CD4-positive, alpha-beta T cell treated with Interferon alpha-2 for 1 hour (primary cell): ENCODE results near the gene SKOR2.
"Not testable (repeated sequence)": the region's sequence is repeated elsewhere in the genome, so short reads cannot be mapped to it uniquely, and the experiment has no call there.

Experiments used
- DNase-seq, 2 donors: peaks; one replicate each; pipeline ENCODE4 v3.0.0-alpha.2; 2020 to 2022

SKOR2 gene

DNA sequence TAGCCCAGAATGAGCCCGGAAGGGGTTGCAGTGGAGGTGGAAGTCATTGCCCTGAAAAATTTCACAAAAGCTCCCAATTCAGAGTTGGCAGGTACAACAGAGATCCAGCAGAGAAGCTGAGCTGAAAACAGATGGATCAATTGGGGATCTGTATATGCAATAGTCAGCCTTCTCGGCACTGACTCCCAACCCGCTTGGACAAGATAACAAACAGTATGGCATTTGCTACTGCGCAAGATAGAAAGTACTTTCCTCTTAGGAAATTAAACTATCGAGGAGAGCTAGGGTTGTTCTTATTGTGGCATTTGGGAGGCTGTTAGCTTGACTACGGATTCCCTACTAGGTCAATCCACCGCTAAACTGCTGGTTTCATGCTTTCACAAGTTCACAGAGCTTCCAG is 63.7 kb downstream of the SKOR2 start:
- DNase-seq: no peak

DNA sequence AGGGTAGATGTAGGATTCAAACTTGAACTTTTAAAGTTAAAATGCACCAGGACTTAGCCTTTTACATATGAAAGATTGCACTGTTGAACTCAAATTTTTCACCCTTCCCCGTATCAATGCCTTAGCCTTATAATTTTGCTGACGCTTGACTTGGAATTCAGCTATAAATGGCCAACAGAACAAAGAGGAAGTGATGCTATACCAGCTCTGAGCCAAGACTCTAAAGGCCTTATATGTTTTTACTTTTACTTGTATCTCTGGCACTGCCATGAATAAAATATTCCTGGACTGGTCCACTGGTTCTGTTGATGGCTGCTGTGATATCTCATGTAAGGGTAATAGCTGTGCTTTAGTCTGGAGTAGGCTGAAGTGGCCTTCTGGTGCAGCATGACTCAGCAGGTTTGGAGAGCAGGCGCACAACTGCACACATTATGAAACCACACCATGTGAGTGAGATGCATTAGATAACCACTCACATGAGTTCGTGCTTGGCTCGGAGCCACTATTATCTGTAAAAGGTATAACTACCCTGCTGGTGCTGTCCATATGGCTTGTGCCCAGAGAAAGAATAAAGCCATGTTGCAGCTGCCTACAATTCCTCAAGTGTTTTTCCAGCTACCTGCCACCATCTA is 66.9 kb downstream of the SKOR2 start:
- DNase-seq: peak in 1 of 2 donors; percentile 14

DNA sequence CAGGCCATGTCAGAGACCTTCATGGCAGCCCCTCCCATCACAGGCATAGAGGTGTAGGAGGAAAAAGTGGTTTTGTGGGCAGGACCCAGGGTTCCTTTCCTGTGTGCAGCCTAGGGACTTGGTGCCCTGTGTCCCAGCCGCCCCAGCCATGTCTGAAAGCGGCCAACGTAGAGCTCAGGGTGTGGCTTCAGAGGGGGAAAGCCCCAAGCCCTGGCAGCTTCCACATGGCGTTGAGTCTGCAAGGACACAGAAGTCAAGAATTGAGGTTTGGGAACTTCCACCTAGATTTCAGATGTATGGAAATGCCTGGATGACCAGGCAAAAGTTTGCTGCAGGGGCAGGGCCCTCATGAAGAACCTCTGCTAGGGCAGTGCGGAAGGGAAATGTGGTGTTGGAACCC is 69.3 kb downstream of the SKOR2 start:
- not testable (repeated sequence) for DNase-seq

DNA sequence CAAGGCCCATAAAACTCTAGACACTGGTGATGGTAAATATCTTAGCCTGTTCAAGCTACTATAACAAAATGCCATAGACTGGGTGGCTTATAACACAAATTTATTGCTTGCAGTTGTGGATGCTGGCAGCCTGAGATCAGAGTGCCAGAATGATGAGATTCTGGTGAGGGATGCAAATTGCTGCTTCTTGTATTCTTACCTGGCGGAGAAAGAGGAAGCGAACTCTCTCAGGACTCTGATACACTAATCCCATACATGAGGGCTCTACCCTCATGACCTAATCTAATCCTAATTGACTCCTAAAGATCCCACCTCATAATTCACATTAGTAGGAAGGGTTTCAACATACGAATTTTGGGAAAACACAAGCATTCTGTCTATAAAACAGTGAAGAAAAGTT is 70.7 kb downstream of the SKOR2 start:
- DNase-seq: no peak

DNA sequence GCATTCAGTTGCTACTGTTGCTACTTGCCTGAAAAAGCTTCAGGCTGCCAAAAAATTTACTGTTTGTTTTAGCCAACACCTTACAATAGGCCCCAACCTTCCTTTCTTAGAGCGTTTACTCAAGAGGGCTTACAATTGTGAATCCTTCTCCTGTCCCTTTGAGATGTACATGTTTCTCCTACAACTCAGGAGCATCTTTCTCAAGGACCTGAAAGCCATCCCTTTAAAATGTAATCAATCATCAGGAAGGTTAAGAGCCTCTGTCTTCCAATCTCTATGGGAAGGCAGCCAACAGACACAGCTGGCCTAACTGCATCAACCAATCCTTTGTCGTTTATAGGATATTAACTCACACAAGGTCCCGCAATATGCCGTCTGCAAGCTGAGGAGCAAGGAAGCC is 71.9 kb downstream of the SKOR2 start:
- DNase-seq: no peak

DNA sequence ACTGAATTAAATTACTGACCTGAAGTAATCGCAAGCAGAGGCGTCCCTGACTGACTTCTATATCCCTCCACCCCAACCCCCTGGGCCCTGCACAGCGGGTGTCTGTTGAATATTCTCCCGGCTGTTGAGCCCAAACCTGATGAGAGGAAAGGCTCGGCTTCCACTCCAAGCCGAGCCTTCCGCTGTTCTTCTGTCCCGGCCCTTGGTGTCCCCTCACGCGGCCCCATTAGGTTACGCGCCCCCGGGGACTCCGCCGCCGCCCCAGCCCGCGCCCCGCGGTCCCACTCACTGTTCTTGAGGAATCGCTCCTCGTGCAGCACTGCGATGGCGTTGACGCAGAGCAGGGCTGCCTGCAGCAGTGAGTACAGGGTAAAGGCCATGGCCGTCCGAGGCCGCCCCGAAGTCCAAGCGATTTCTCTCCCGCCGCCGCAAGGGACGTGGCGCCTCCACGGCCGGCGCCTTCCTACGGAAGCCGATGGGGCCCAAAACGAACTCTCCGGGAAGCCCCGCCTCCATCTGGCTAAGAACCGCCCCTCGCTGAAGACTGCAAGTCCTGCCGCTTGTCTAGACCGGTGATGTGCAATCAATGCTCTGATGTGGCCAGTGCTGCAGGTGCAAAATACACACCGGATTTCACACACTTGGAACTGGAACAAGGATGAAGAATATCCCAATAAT is 75.4 kb downstream of the SKOR2 start, which contains the start of gene IER3IP1:
Gene IER3IP1 (minus strand): TSS at position 467 of the 678 bp plus-strand sequence. CDS start 87 bp downstream, at position 380.
- peak; percentile 86 to 92 for DNase-seq

DNA sequence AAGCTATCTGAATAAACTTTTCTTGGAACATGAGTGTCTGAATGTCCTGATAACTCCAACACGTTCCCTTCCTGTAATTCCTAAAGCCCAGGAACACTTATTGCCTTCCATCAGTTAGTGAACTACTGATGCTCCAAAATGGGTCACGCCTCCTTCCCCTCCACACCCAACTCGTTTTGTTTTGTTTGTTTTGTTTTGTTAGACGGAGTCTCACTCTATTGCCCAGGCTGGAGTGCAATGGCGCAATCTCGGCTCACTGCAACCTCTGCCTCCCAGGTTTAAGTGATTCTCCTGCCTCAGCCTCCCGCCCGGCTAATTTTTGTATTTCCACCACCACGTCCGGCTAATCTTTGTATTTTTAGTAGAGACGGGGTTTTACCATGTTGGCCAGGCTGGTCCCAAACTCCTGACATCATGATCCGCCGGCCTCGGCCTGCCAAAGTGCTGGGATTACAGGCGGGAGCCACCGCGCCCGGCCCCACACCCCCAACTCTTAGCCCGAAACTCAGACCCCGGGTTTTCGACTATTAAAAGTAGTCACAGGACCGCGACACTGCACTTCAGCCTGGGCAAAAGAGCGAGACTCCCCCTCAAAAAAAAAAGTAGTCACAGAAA is 76.1 kb downstream of the SKOR2 start:
- no peak for DNase-seq

DNA sequence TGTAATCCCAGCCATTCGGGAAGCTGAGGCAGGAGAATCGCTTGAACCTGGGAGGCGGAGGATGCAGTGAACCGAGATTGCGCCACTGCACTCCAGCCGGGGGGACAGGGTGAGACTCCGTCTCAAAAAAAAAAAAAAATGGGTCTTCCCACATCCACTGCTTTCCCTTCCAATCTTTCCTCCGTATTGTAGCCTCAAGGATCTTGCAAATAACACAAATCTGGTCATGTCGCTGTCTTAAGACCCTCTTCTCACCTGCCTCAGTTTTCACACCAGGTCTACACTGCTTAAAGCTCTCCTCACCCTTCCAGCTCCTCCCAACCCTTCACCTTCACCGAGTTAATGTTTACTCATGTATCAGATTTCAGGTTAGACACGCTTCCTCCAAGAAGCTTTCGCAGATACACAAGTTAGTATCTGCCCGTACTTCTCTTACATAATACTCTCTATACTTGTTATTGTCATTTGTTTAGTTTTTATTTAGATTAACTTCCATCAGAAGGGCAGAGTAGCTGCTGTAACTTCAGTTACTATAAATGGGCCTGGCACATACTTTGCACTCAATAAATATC is 76.8 kb downstream of the SKOR2 start:
- no peak for DNase-seq

DNA sequence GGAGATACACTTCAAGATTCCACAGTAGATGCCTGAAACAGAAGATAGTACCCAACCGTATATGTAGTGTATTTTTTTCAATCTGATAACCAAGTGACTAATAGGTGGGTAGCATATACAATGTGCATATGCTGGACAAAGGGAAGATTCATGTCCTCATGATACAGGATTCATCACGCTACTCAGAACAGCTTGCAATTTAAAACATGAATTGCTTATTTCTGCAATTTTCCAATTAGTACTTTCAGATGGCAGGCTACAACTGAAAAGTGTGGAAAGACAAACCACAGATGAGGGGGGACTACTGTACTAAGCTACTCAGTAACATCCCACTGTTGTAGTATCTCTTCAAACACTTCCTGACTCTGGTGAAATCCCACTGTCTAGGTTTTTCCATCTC is 79.0 kb downstream of the SKOR2 start:
- no peak for DNase-seq

DNA sequence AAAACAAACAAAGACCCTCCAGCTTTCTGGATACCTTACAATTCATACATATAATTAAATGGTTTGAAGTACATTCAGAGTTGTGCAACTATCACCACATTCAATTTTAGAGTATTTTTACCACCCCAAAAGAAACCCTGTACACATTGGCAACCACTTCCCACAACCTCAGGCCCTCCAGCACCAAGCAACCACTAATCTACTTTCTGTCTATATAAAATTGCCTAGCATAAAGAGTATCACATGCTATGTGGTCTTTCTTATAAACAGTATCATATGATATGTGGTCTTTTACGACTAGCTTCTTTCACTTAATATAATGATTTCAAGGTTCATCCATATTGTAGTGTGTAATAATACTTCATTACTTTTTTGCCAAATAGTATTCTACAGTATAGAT is 82.5 kb downstream of the SKOR2 start:
- DNase-seq: no peak

DNA sequence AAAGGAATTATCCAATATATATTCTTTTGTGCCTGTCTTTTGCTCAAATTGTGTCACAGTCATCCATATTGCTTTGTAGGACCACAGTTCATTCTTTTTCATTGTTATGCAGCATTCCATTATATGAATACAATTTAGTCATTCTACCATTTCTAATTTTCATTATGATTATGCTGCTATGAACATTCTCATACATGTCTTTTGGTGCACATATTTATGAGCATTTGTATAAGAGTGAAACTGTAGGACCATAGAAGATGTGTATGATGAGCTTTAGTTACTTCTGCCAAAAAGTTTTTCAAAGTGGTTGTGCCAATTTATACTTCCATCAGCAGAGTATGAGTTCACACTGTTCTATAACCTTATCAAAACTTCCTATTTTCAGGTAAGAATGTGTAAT is 83.0 kb downstream of the SKOR2 start:
- no peak for DNase-seq

DNA sequence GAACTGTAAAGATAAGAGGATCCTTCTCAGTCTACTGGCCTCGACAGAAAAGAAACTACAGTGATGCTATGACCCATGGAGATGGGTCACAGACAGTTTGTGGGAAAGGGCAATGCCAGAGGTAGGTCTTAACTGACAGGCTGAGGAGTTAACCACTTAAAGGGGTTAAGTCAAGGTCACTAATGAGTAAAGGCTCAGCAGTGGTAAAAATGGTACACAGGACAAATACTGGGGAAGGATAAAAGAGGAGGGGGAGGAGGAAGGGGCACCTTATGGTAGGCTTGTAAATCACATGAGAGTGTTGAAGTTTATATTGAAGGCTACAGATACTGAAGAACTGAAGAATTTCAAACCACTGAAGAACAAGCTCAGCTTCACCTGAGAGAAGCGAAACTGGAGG is 85.2 kb downstream of the SKOR2 start:
- no peak for DNase-seq

DNA sequence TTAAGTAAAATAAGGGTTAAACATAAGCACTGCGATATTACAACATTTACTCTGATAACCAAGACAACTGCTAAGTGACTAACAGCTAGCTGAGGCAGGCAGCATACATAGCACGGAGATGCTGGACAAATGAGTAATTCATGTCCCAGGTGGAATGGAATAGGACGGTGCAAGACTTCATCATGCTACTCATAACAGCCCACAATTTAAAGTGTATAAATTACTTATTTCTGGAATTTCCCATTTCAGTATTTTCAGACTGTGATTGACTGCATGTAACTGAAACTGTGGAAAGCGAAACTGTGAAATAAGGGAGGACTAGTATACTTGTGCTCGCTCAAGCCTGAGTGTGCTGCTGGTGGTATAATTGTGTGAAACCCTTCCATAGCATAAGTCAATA is 88.2 kb downstream of the SKOR2 start:
- DNase-seq: no peak

DNA sequence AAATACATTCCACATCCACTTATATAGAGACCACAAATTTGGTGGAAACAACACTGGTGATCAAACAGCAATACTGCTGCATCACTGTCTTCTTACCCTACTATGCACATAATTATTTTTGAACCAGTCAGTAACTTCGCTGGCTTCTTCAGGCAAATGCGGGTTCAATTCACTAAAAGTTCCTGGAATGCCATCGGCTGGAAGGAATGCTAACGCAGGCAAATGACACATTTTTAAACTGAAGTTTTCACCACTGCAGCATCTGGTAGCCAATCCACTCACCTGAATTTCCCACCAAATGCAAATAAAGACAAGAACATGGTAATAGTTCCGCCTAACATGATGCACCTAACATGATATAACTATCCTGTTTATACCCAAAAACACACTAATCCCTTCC is 91.2 kb downstream of the SKOR2 start:
- DNase-seq: no peak

DNA sequence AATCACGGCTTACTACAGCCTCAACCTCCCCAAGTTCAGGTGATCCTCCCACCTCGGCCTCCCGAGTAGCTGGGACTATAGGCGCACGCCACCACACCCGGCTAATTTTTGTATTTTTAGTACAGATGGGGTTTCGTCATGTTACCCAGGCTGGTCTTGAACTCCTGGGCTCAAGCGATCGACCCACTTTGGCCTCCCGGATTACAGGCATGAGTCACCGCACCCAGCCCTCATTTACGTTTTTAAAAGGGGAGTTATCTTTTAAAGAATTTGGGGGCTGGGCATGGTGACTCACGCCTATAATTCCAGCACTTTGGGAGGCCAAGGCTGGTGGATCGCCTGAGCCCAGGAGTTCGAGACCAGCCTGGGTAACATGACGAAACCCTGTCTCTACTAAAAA is 93.1 kb downstream of the SKOR2 start:
- not testable (repeated sequence) for DNase-seq
